Neural cell (in vitro differentiated cells): Measurements from ENCODE around the gene CISH.

Source experiments
- CTCF ChIP-seq: fragments of 450-650 bp; IDR thresholded peaks from 2 replicates; pipeline ENCODE4 v1.5.1; 2014; ENCODE audit warnings: antibody characterized with exemption, mild to moderate bottlenecking, moderate library complexity; ENCODE audit not compliant: poor library complexity, severe bottlenecking
- EP300 ChIP-seq: fragments of 450-650 bp; conservative IDR thresholded peaks from 2 replicates; pipeline ENCODE4 v1.6.1; 2014; ENCODE audit warnings: antibody characterized with exemption, mild to moderate bottlenecking, moderate library complexity; ENCODE audit not compliant: poor library complexity, severe bottlenecking
- MXI1 ChIP-seq: fragments of 450-650 bp; conservative IDR thresholded peaks from 2 replicates; pipeline ENCODE4 v1.6.1; 2014; ENCODE audit warnings: antibody characterized with exemption, mild to moderate bottlenecking; ENCODE audit not compliant: poor library complexity, severe bottlenecking
- POLR2AphosphoS5 ChIP-seq: IDR thresholded peaks from 2 replicates; pipeline ENCODE4 v1.6.1; 2012
- TAF1 ChIP-seq: IDR thresholded peaks from 2 replicates; pipeline ENCODE4 v1.6.1; 2012; ENCODE audit warnings: low read depth
- TF ChIP-seq, protein P1 (sequence below): IDR thresholded peaks from 2 replicates; pipeline ENCODE4 v1.6.1; 2012; ENCODE audit warnings: borderline replicate concordance

DNA sequence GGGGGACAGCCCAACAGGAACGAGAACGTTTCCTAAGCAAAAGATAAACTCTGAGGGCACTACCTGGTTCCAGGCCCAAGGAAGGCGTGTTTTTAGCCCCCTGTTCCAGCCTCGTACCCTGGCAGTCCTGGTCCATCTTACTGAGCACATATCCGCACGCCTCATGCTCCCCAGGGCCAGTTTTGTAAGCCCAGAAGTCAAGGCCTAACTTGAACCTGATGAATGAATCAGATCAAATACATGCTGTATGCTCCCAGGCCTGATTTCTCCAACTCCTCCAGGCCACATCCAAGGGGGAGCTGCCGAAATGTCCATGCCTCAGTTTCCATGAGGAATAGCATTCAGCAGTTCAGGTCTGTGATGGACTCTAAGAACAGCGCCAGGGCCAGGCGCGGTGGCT, 48.8 kb upstream of the CISH start:
- TF ChIP-seq EP300 = no peak
- TF ChIP-seq TAF1 = no peak
- TF ChIP-seq CTCF = no peak
- TF ChIP-seq, protein P1, sequence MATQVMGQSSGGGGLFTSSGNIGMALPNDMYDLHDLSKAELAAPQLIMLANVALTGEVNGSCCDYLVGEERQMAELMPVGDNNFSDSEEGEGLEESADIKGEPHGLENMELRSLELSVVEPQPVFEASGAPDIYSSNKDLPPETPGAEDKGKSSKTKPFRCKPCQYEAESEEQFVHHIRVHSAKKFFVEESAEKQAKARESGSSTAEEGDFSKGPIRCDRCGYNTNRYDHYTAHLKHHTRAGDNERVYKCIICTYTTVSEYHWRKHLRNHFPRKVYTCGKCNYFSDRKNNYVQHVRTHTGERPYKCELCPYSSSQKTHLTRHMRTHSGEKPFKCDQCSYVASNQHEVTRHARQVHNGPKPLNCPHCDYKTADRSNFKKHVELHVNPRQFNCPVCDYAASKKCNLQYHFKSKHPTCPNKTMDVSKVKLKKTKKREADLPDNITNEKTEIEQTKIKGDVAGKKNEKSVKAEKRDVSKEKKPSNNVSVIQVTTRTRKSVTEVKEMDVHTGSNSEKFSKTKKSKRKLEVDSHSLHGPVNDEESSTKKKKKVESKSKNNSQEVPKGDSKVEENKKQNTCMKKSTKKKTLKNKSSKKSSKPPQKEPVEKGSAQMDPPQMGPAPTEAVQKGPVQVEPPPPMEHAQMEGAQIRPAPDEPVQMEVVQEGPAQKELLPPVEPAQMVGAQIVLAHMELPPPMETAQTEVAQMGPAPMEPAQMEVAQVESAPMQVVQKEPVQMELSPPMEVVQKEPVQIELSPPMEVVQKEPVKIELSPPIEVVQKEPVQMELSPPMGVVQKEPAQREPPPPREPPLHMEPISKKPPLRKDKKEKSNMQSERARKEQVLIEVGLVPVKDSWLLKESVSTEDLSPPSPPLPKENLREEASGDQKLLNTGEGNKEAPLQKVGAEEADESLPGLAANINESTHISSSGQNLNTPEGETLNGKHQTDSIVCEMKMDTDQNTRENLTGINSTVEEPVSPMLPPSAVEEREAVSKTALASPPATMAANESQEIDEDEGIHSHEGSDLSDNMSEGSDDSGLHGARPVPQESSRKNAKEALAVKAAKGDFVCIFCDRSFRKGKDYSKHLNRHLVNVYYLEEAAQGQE = no peak
- no peak for TF ChIP-seq MXI1
- TF ChIP-seq POLR2AphosphoS5 = no peak
